Mesothelial cell of epicardium (in vitro differentiated cells): ENCODE measurements around the gene ARL6IP6. TPM values are rescaled to one million over a fixed set of nuclear protein-coding genes. Genes with fewer than 3 reads are reported as not detected.

ENCODE experiments used
- DNase-seq, 2 experiments: peaks; one replicate each; pipeline ENCODE4 v3.0.0; 2021; ENCODE audit warnings: low spot score in 2 of 2; ENCODE audit not compliant: unreplicated experiment in 2 of 2
- H3K27ac Mint-ChIP-seq: 2 replicates; pipeline ENCODE4 v1.8.0; 2021; ENCODE audit warnings: mixed read lengths
- H3K27me3 Mint-ChIP-seq: 2 replicates; pipeline ENCODE4 v1.8.0; 2021; ENCODE audit warnings: low read depth, mixed read lengths
- H3K36me3 Mint-ChIP-seq: 2 replicates; pipeline ENCODE4 v1.8.0; 2021; ENCODE audit warnings: mixed read lengths
- H3K4me1 Mint-ChIP-seq: 2 replicates; pipeline ENCODE4 v1.8.0; 2021; ENCODE audit warnings: mixed read lengths
- H3K4me3 Mint-ChIP-seq: 2 replicates; pipeline ENCODE4 v1.8.0; 2021; ENCODE audit warnings: mild to moderate bottlenecking, moderate library complexity, mixed read lengths
- H3K9me3 Mint-ChIP-seq: 2 replicates; pipeline ENCODE4 v1.8.0; 2021; ENCODE audit warnings: mixed read lengths
- CTCF ChIP-seq: fragments of 200-600 bp; sonication (generic); IDR thresholded peaks from one replicate; pipeline ENCODE4 v1.5.0; 2021; ENCODE audit warnings: antibody characterized with exemption; ENCODE audit not compliant: unreplicated experiment
- total RNA-seq: library from RNA; stranded (reverse); gene quantifications from 3 replicates; pipeline ENCODE4 v1.2.1, GENCODE V29; 2021

ARL6IP6 gene
- total RNA-seq, 1 donor from 2014 or later: 22.3 TPM

GRCh38 chr2:152683400-152683799 is 35.0 kb upstream of the ARL6IP6 start:
- no peak for DNase-seq
- peaks cover 3% of the 10 kb centered on the region for H3K9me3 Mint-ChIP-seq
- H3K4me1 Mint-ChIP-seq: peaks cover 4% of the 10 kb centered on the region
- peaks cover 42% of the 10 kb centered on the region for H3K36me3 Mint-ChIP-seq
- H3K4me3 Mint-ChIP-seq: no peak overlapping the region
- H3K27ac Mint-ChIP-seq: no peak overlapping the region
- TF ChIP-seq CTCF: no peak
- H3K27me3 Mint-ChIP-seq: no peaks in the 10 kb centered on the region

GRCh38 chr2:152686321-152686720 is 32.1 kb upstream of the ARL6IP6 start:
- DNase-seq: no peak

GRCh38 chr2:152693033-152693432 is 25.4 kb upstream of the ARL6IP6 start:
- Mint-ChIP-seq H3K27me3 (no peaks in the 10 kb centered on the region), H3K4me3 (no peak overlapping the region), H3K4me1 (peaks cover 16% of the 10 kb centered on the region), H3K27ac (no peak overlapping the region), H3K9me3 (no peaks in the 10 kb centered on the region), H3K36me3 (peaks cover 9% of the 10 kb centered on the region)
- no peak for TF ChIP-seq CTCF
- no peak for DNase-seq

More at GRCh38 chr2:152686321-152686720, 32.1 kb upstream of the ARL6IP6 start:
- no peaks in the 10 kb centered on the region for H3K27me3 Mint-ChIP-seq
- H3K4me3 Mint-ChIP-seq: no peak overlapping the region
- H3K27ac Mint-ChIP-seq: peak overlapping the region; percentile 54
- peaks cover 1% of the 10 kb centered on the region for H3K4me1 Mint-ChIP-seq
- TF ChIP-seq CTCF: no peak
- H3K9me3 Mint-ChIP-seq: peaks cover 3% of the 10 kb centered on the region
- peaks cover 30% of the 10 kb centered on the region for H3K36me3 Mint-ChIP-seq

GRCh38 chr2:152694161-152694661 is 24.2 kb upstream of the ARL6IP6 start:
- Mint-ChIP-seq H3K27me3 (no peaks in the 10 kb centered on the region), H3K4me3 (no peak overlapping the region), H3K4me1 (peaks cover 16% of the 10 kb centered on the region), H3K36me3 (peaks cover 9% of the 10 kb centered on the region), H3K27ac (peak overlapping the region; percentile 89), H3K9me3 (no peaks in the 10 kb centered on the region)
- TF ChIP-seq CTCF: no peak
- DNase-seq: no peak

GRCh38 chr2:152695763-152696162 is 22.7 kb upstream of the ARL6IP6 start:
- Mint-ChIP-seq H3K4me1 (peaks cover 16% of the 10 kb centered on the region), H3K9me3 (no peaks in the 10 kb centered on the region), H3K36me3 (peaks cover 11% of the 10 kb centered on the region), H3K27ac (peak overlapping the region; percentile 3), H3K4me3 (no peak overlapping the region), H3K27me3 (no peaks in the 10 kb centered on the region)
- TF ChIP-seq CTCF: no peak
- no peak for DNase-seq

- TF ChIP-seq CTCF: no peak
- H3K36me3 Mint-ChIP-seq: peaks cover 16% of the 10 kb centered on the region
- H3K27me3 Mint-ChIP-seq: no peaks in the 10 kb centered on the region
- no peak for DNase-seq
- no peak overlapping the region for H3K4me3 Mint-ChIP-seq
- peak overlapping the region; percentile 25 for H3K27ac Mint-ChIP-seq
- peaks cover 5% of the 10 kb centered on the region for H3K9me3 Mint-ChIP-seq
- peaks cover 16% of the 10 kb centered on the region for H3K4me1 Mint-ChIP-seq
Measured at GRCh38 chr2:152696476-152696875, 21.9 kb upstream of the ARL6IP6 start.
